Left lung (tissue), 10 donors: Measurements from ENCODE around the gene MARK2. TPM values are rescaled to one million over a fixed set of nuclear protein-coding genes. Genes with fewer than 3 reads are reported as not detected.
A peak's percentile ranks its signal among the peaks of the same experiment; 100 is the strongest.

ENCODE experiments used
- ATAC-seq: fragments of 200-7000 bp; cut with Tn5 transposase; one replicate; pipeline ENCODE4 v1.9.1; 2020; ENCODE audit warnings: moderate library complexity
- DNase-seq, 4 donors: peaks; one replicate each; pipeline ENCODE4 v3.0.0-alpha.2; 2013 to 2020
- H3K27ac ChIP-seq, 2 donors: fragments of 200-600 bp; sonication (generic) in 1 of 2; one replicate each; pipeline versions ENCODE4 v1.5.0 to v1.8.0; 2020 to 2021
- H3K27me3 ChIP-seq, 2 donors: fragments of 200-600 bp; sonication (generic) in 1 of 2; one replicate each; pipeline versions ENCODE4 v1.5.0 to v1.8.0; 2020 to 2021
- H3K36me3 ChIP-seq, 2 donors: fragments of 200-600 bp; sonication (generic) in 1 of 2; one replicate each; pipeline versions ENCODE4 v1.5.0 to v1.8.0; 2020 to 2021
- H3K4me1 ChIP-seq, 2 donors: fragments of 200-600 bp; one replicate each; pipeline ENCODE4 v1.8.0; 2021
- H3K4me3 ChIP-seq, 2 donors: fragments of 200-600 bp; sonication (generic) in 1 of 2; one replicate each; pipeline versions ENCODE4 v1.5.0 to v1.8.0; 2020 to 2021; ENCODE audit warnings: mild to moderate bottlenecking in 1 of 2
- H3K9me3 ChIP-seq, 2 donors: fragments of 200-600 bp; sonication (generic) in 1 of 2; one replicate each; pipeline versions ENCODE4 v1.5.0 to v1.8.0; 2020 to 2021
- intact Hi-C, 2 donors: fragments of 100-400 bp; cut with DNase I; formaldehyde crosslinking; loops; one replicate each; pipeline versions ENCODE4 v1.11.2 to v1.14.2; 2022
- polyA plus RNA-seq, 6 donors: library from polyadenylated mRNA; unstranded; fragments of 120-200 nt; gene quantifications; one replicate each; pipeline ENCODE4 v1.2.1, GENCODE V29; 2013; ENCODE audit not compliant: insufficient read length in 6 of 6
- total RNA-seq, 2 donors: library from RNA; stranded (reverse); fragmentation: NEBNext Ultra II Directional; extraction: Animal tissue kit (Norgen Biotek cat#: 25700); gene quantifications; one replicate each; pipeline ENCODE4 v1.2.1, GENCODE V29; 2021
- TF ChIP-seq, protein P1 (sequence below), 2 donors: fragments of 200-600 bp; sonication (generic) in 1 of 2; IDR thresholded peaks; one replicate each; pipeline versions ENCODE4 v1.5.0 to v1.8.0; 2021; ENCODE audit warnings: antibody characterized with exemption in 2 of 2
- donor health status: DM: no; HTN: yes; CAD: no.
- donor health status: DM: no; HTN: no; CAD: no.

Gene MARK2
- total and polyA plus RNA-seq, 8 donors, result 29.0 to 45.5 (median 33.6) TPM

DNA sequence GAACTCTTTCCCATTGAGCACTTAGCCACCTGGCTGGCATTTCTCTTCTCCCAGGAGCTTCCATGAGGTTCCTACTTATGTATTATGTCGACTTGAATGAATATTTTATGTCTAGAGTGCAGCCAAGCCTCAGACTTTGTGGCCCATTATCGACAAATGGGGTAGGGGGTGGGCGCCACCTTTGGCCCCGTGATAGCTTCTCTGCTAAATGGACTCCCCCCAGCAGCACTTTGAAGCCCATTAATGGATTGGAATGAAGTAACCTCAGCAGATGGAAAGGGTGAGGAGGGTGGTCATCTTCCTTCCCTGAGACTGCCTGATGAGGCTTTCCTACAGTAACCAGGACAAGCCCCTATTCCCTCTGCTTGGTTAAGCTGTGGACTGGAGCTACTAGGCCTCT, 5.9 kb downstream of the MARK2 start:
- Histone ChIP-seq H3K9me3 (no peaks in the 10 kb centered on the region), H3K27ac (peak overlapping the region in 1 of 2 donors; percentile 75), H3K27me3 (no peaks in the 10 kb centered on the region), H3K4me1 (peaks cover 37 to 95% of the 10 kb centered on the region in 2 donors), H3K36me3 (peaks cover 0 to 39% of the 10 kb centered on the region in 2 donors), H3K4me3 (no peak overlapping the region)
- intact Hi-C loops, result loop anchor here in 1 of 2 donors (10.0 kb wide), 1 partner anchor 80 kb away; no protein-coding TSS in a partner anchor
- no peak for ATAC-seq
- TF ChIP-seq, protein P1, sequence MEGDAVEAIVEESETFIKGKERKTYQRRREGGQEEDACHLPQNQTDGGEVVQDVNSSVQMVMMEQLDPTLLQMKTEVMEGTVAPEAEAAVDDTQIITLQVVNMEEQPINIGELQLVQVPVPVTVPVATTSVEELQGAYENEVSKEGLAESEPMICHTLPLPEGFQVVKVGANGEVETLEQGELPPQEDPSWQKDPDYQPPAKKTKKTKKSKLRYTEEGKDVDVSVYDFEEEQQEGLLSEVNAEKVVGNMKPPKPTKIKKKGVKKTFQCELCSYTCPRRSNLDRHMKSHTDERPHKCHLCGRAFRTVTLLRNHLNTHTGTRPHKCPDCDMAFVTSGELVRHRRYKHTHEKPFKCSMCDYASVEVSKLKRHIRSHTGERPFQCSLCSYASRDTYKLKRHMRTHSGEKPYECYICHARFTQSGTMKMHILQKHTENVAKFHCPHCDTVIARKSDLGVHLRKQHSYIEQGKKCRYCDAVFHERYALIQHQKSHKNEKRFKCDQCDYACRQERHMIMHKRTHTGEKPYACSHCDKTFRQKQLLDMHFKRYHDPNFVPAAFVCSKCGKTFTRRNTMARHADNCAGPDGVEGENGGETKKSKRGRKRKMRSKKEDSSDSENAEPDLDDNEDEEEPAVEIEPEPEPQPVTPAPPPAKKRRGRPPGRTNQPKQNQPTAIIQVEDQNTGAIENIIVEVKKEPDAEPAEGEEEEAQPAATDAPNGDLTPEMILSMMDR (IDR thresholded peaks at IDR 0.05), result no peak
- DNase-seq, result peak in 1 of 4 donors; percentile 12

DNA sequence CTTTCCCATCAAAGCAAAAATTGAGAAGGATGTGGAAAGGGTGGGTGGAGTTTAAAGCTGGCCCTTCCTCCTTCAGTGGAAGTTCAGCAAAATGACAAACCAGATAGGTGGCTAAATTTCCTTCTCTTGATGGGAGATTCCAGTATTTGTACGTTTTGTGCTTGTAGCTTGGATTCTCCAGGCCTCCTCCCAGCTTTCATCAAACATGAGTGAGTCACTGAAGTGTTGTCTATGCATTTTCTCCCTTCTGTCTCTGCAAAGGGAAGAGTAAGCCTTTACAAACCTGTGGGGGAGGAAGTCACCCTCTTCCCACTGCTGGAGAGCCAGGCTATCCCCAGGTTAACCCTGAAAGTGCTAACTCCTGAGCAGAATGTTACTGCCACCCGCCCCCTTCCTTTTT, 6.4 kb downstream of the MARK2 start:
- H3K27ac ChIP-seq, result peak overlapping the region in 1 of 2 donors; percentile 75
- no peaks in the 10 kb centered on the region for H3K27me3 ChIP-seq
- H3K9me3 ChIP-seq, result no peaks in the 10 kb centered on the region
- peaks cover 32 to 97% of the 10 kb centered on the region in 2 donors for H3K4me1 ChIP-seq
- H3K4me3 ChIP-seq, result no peak overlapping the region
- TF ChIP-seq, protein P1 (IDR thresholded peaks at IDR 0.05), result no peak
- peaks cover 0 to 39% of the 10 kb centered on the region in 2 donors for H3K36me3 ChIP-seq
- intact Hi-C loops, result loop anchor here in 1 of 2 donors (10.0 kb wide), 1 partner anchor 79 kb away; no protein-coding TSS in a partner anchor
- ATAC-seq, result no peak
- DNase-seq, result no peak

DNA sequence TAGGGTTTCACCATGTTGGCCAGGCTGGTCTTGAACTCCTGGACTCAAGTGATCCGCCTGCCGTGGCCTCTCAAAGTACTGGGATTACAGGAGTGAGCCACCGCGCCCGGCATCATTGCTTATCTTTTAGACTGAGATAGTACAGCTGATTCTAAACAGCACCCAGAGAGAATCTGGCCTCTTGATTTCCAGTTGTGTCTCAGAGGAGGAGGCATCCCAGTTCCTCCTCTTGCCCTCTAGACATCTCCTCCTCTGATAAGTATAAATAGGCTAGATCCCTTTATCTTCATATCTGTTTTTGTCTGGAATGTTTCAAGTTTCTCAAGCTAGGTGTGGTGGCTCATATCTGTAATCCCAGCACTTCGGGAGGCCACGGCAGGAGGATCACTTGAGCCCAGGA, 7.0 kb downstream of the MARK2 start:
- peak overlapping the region in 1 of 2 donors; percentile 75 for H3K27ac ChIP-seq
- intact Hi-C loops, result loop anchor here in 1 of 2 donors (10.0 kb wide), 1 partner anchor 79 kb away; no protein-coding TSS in a partner anchor
- ATAC-seq, result no peak
- DNase-seq, result peak in 1 of 4 donors; percentile 32
- peaks cover 28 to 97% of the 10 kb centered on the region in 2 donors for H3K4me1 ChIP-seq
- TF ChIP-seq, protein P1 (IDR thresholded peaks at IDR 0.05), result no peak
- H3K27me3 ChIP-seq, result no peaks in the 10 kb centered on the region
- H3K9me3 ChIP-seq, result no peaks in the 10 kb centered on the region
- no peak overlapping the region for H3K4me3 ChIP-seq
- H3K36me3 ChIP-seq, result peaks cover 0 to 39% of the 10 kb centered on the region in 2 donors

DNA sequence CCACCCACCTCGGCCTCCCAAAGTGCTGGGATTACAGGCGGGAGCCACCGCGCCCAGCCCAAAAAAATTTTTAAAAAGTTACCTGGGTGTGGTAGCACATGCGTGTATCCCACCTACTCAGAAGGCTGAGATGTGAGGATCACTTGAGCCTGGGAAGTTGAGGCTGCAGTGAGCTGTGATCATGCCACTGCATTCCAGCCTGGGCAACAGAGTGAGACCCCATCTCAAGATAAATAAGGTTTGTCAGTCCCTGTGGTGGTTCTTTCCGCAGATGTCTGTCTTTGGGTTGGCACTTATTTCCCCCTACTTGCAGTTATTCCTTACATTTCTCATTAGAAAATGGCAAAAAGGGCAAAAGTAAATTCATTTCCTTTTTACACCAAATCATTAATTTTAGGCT, 8.0 kb downstream of the MARK2 start:
- Histone ChIP-seq H3K4me1 (peaks cover 29 to 97% of the 10 kb centered on the region in 2 donors), H3K9me3 (no peaks in the 10 kb centered on the region), H3K4me3 (no peak overlapping the region), H3K27me3 (no peaks in the 10 kb centered on the region), H3K27ac (peak overlapping the region in 1 of 2 donors; percentile 33), H3K36me3 (peaks cover 0 to 33% of the 10 kb centered on the region in 2 donors)
- intact Hi-C loops, result loop anchor here in 1 of 2 donors (10.0 kb wide), 1 partner anchor 78 kb away; no protein-coding TSS in a partner anchor
- DNase-seq (no peak), ATAC-seq (no peak)
- TF ChIP-seq, protein P1 (IDR thresholded peaks at IDR 0.05), result no peak

DNA sequence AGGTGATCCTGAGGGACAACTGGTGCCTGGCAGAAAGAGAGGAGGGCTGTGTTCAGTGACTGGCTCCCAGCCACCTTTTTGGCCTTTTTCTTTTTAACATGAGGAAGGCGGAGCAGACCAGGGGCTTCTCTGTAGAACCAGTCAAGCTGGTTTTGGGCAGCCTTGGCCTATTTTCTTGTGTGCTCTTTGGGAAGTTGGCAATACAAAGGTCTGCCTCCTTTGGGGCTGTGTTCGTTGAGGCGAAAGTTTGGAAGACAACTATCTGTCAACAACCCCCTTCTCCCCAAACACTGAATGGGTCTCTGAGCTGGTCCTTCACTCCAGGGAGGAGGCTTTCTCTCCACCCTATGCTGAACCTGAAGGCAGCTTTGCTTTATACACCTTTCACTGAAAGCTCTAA, 8.5 kb downstream of the MARK2 start:
- DNase-seq (peak in 1 of 4 donors; percentile 79), ATAC-seq (peak; percentile 74)
- Histone ChIP-seq H3K4me3 (no peak overlapping the region), H3K36me3 (peaks cover 0 to 29% of the 10 kb centered on the region in 2 donors), H3K27ac (peak overlapping the region; percentile 35 to 48), H3K4me1 (peaks cover 26 to 97% of the 10 kb centered on the region in 2 donors), H3K9me3 (no peaks in the 10 kb centered on the region), H3K27me3 (no peaks in the 10 kb centered on the region)
- TF ChIP-seq, protein P1 (IDR thresholded peaks at IDR 0.05), result no peak
- intact Hi-C loops, result loop anchor here in 1 of 2 donors (10.0 kb wide), 1 partner anchor 77 kb away; no protein-coding TSS in a partner anchor
